DMS153 treated with DMSO at 0.1 percent for 48 hours (cell line): Measurements from ENCODE around the gene MYO1F.

Experiments used
- DNase-seq: peaks from one replicate; lab custom pipeline; 2025; ENCODE audit not compliant: unreplicated experiment; lab: John Stamatoyannopoulos, UW

MYO1F gene

GRCh38 chr19:8473648-8474476 is 103.4 kb downstream of the MYO1F start:
- no peak for DNase-seq
